Measurements from ENCODE around the gene AATK. TPM values are rescaled to one million over a fixed set of nuclear protein-coding genes. Genes with fewer than 3 reads are reported as not detected.
A peak's percentile ranks its signal among the peaks of the same experiment; 100 is the strongest.

Gene AATK
- total and polyA plus RNA-seq, 2 of the 13 experiments (the other 11 are each of a cell fraction or from before 2014, with no cell fraction given), result 2.9 to 8.4 TPM

DNA sequence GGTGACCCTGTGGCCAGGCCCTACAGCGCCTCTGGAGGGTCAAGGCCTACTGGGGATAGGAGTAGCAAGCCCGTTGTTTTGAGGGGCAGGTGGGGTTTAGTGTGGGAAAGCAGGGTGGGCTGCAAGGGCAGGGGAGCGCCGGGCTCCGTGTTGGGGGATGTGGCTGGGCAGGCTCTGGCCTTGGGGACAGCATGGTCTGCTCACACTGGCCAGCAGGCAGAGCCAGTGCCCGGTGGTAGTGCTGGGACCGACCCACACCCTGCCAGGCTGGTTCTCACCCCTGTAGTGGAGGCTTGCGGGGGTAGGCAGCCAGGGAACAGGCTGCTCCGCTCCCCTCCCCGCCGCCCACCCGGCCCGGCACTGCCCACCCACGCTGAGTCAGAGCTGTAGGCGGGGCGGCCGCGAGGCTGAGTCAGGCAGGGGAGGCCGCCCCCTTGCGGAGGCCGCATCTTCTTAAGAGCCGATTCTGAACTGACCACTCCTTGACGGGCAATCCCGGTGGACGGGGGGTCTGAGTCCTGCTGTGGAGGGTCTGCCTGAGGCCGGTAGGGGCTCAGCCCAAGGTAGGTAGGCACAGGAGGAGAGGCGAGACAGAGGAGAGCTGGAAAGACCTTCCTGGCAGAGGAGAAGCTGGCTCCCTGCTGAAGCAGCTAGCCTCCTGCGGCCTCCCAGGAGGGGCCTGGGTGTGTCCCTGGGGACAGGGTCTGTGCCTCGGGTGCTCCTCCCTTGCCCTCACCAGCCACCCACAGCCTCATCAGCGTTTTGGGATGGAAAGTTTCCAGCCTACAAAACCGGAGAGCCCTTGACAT is 68.7 kb downstream of the AATK start (continued):
- TF ChIP-seq SPEN (CRISPR knock-in tag; IDR thresholded peaks at IDR 0.05; ENCODE audit: low read depth) (0 out of 2 replicates have a peak, but pooled peaks have one; percentile 58), ZNF460 (CRISPR knock-in tag; IDR thresholded peaks at IDR 0.05; ENCODE audit: borderline replicate concordance) (no peak), TP53 (CRISPR knock-in tag; conservative IDR thresholded peaks at IDR 0.05) (0 out of 2 replicates have a peak, but pooled peaks have one; percentile 17), DMAP1 (CRISPR knock-in tag; IDR thresholded peaks at IDR 0.05) (no peak; the same call in 1 of the 2 replicates), ZNF746 (CRISPR knock-in tag; IDR thresholded peaks at IDR 0.05) (peak; percentile 69; the same call in 1 of the 2 replicates), ARHGAP35 (CRISPR knock-in tag; IDR thresholded peaks at IDR 0.05; ENCODE audit: borderline replicate concordance) (no peak), ZNF33B (CRISPR knock-in tag; IDR thresholded peaks at IDR 0.05) (0 out of 2 replicates have a peak, but pooled peaks have one; percentile 31), ZNF605 (CRISPR knock-in tag; IDR thresholded peaks at IDR 0.05) (peak; percentile 83), SIN3B (IDR thresholded peaks at IDR 0.05; ENCODE audit: low read length) (no peak), ZNF431 (CRISPR knock-in tag; IDR thresholded peaks at IDR 0.05; ENCODE audit: borderline replicate concordance, low read depth) (0 out of 2 replicates have a peak, but pooled peaks have one; percentile 14), ZNF263 (CRISPR knock-in tag; IDR thresholded peaks at IDR 0.05) (0 out of 2 replicates have a peak, but pooled peaks have one; percentile 17), ELF4 (CRISPR knock-in tag; IDR thresholded peaks at IDR 0.05; ENCODE audit: borderline replicate concordance) (no peak), PAX8 (CRISPR knock-in tag; IDR thresholded peaks at IDR 0.05; ENCODE audit: borderline replicate concordance) (0 out of 2 replicates have a peak, but pooled peaks have one; percentile 24), ZNF607 (CRISPR knock-in tag; IDR thresholded peaks at IDR 0.05; ENCODE audit: borderline replicate concordance) (no peak), HNF1B (CRISPR knock-in tag; IDR thresholded peaks at IDR 0.05) (peak; percentile 35; the same call in 1 of the 2 replicates), HOXA3 (CRISPR knock-in tag; IDR thresholded peaks at IDR 0.05) (peak; percentile 43; the same call in 1 of the 2 replicates), MTF1 (CRISPR knock-in tag; IDR thresholded peaks at IDR 0.05) (no peak), TRIM22 (IDR thresholded peaks at IDR 0.05) (no peak), ZNF687 (CRISPR knock-in tag; IDR thresholded peaks at IDR 0.05) (peak; percentile 78), SMAD9 (CRISPR knock-in tag; IDR thresholded peaks at IDR 0.05) (no peak)
- TF ChIP-seq, protein P1, sequence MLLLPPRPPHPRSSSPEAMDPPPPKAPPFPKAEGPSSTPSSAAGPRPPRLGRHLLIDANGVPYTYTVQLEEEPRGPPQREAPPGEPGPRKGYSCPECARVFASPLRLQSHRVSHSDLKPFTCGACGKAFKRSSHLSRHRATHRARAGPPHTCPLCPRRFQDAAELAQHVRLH (CRISPR knock-in tag; IDR thresholded peaks at IDR 0.05; ENCODE audit: borderline replicate concordance, low read depth), result no peak

Measured in HepG2 (cell line).